ENCODE results near the gene CNTNAP2.

GRCh38 chr7:147586526-147586925 lies 1469.9 kb downstream of the CNTNAP2 start:
- TF ChIP-seq ZNF274 (IDR thresholded peaks at IDR 0.05; ENCODE audit: low read depth, low read length) (no peak), SUZ12 (IDR thresholded peaks at IDR 0.05; ENCODE audit: extremely low read depth, insufficient read depth, insufficient read length) (no peak)
